BE2C (cell line): Measurements from ENCODE around the gene ZNF653. TPM values are rescaled to one million over a fixed set of nuclear protein-coding genes. Genes with fewer than 3 reads are reported as not detected.
A peak's percentile ranks its signal among the peaks of the same experiment; 100 is the strongest.

Experiments used
- DNase-seq: peaks from one replicate; pipeline ENCODE4 v3.0.0-alpha.2; 2020
- H3K27me3 ChIP-seq: fragments of 250-450 bp; sonication (Bioruptor Pico); 2 replicates; pipeline ENCODE4 v1.5.1; 2020; ENCODE audit warnings: mild to moderate bottlenecking
- H3K36me3 ChIP-seq: fragments of 250-450 bp; sonication (Bioruptor Pico); 2 replicates; pipeline ENCODE4 v1.5.1; 2020; ENCODE audit warnings: mild to moderate bottlenecking
- H3K4me1 ChIP-seq: fragments of 250-450 bp; sonication (Bioruptor Pico); 2 replicates; pipeline ENCODE4 v1.5.1; 2020
- H3K4me3 ChIP-seq: 2 replicates; pipeline ENCODE4 v1.5.1; 2011; ENCODE audit warnings: low read depth, low read length
- H3K9me3 ChIP-seq: fragments of 250-450 bp; sonication (Bioruptor Pico); 2 replicates; pipeline ENCODE4 v1.5.1; 2020
- CTCF ChIP-seq: IDR thresholded peaks from 2 replicates; pipeline ENCODE4 v1.5.1; 2012; ENCODE audit warnings: mild to moderate bottlenecking, low read depth, low read length
- polyA plus RNA-seq: library from polyadenylated mRNA; unstranded; fragments of >200 nt; gene quantifications from one replicate; pipeline ENCODE4 v1.2.1, GENCODE V29; 2012; ENCODE audit warnings: low read depth, missing spikeins; ENCODE audit not compliant: insufficient read length, insufficient read depth

The ZNF653 gene
- 15.6 TPM for polyA plus RNA-seq

GRCh38 chr19:11505504-11506100 is at the start of gene ZNF653:
Gene ZNF653 (minus strand): TSS chr19:11505839. CDS start chr19:11505786, 53 bp downstream.
- Histone ChIP-seq H3K27me3 (no peaks in the 10 kb centered on the region), H3K4me1 (peaks cover 5% of the 10 kb centered on the region), H3K4me3 (peak within 1 kb of the TSS; percentile 66), H3K36me3 (peaks cover 14% of the 10 kb centered on the region), H3K9me3 (no peaks in the 10 kb centered on the region)
- DNase-seq, result peak; percentile 95
- TF ChIP-seq CTCF, result no peak

GRCh38 chr19:11555246-11555645 is 49.6 kb upstream of the ZNF653 start:
- no peak overlapping the region for H3K4me3 ChIP-seq
- DNase-seq, result no peak
- no peaks in the 10 kb centered on the region for H3K27me3 ChIP-seq
- H3K9me3 ChIP-seq, result no peaks in the 10 kb centered on the region
- H3K36me3 ChIP-seq, result peaks cover 31% of the 10 kb centered on the region
- TF ChIP-seq CTCF, result no peak
- H3K4me1 ChIP-seq, result 0 out of 2 replicates have a peak, but pooled peaks cover 5% of the 10 kb centered on the region

GRCh38 chr19:11554160-11554559 is 48.5 kb upstream of the ZNF653 start:
- peaks cover 31% of the 10 kb centered on the region for H3K36me3 ChIP-seq
- 0 out of 2 replicates have a peak, but pooled peaks cover 5% of the 10 kb centered on the region for H3K4me1 ChIP-seq

GRCh38 chr19:11552666-11553372 is 47.2 kb upstream of the ZNF653 start:
- TF ChIP-seq CTCF, result no peak
- H3K9me3 ChIP-seq, result no peaks in the 10 kb centered on the region

More at GRCh38 chr19:11554160-11554559, 48.5 kb upstream of the ZNF653 start:
- no peak overlapping the region for H3K4me3 ChIP-seq
- no peaks in the 10 kb centered on the region for H3K9me3 ChIP-seq
- no peaks in the 10 kb centered on the region for H3K27me3 ChIP-seq
- no peak for DNase-seq
- TF ChIP-seq CTCF, result no peak

GRCh38 chr19:11551603-11552235 is 46.1 kb upstream of the ZNF653 start:
- H3K4me1 ChIP-seq, result no peaks in the 10 kb centered on the region
- peaks cover 31% of the 10 kb centered on the region for H3K36me3 ChIP-seq
- no peaks in the 10 kb centered on the region for H3K9me3 ChIP-seq
- H3K27me3 ChIP-seq, result no peaks in the 10 kb centered on the region
- TF ChIP-seq CTCF, result peak; percentile 64
- DNase-seq, result peak; percentile 63
- H3K4me3 ChIP-seq, result no peak overlapping the region

More at GRCh38 chr19:11552666-11553372, 47.2 kb upstream of the ZNF653 start:
- H3K27me3 ChIP-seq, result no peaks in the 10 kb centered on the region
- H3K4me3 ChIP-seq, result no peak overlapping the region
- no peak for DNase-seq
- peaks cover 31% of the 10 kb centered on the region for H3K36me3 ChIP-seq
- 0 out of 2 replicates have a peak, but pooled peaks cover 2% of the 10 kb centered on the region for H3K4me1 ChIP-seq
